ENCODE results near the gene SLMAP.

- TF ChIP-seq CTCF (IDR thresholded peaks at IDR 0.05), result no peak
- no peak for TF ChIP-seq POLR2A (IDR thresholded peaks at IDR 0.05)
Observed at GRCh38 chr3:57825116-57825515, 69.0 kb downstream of the SLMAP start.
